Neural cell (in vitro differentiated cells): ENCODE results near the gene PDE3A. TPM values are rescaled to one million over a fixed set of nuclear protein-coding genes. Genes with fewer than 3 reads are reported as not detected.

ENCODE experiments used
- H2AFZ ChIP-seq: fragments of 200-600, 300-800 bp; sonication (generic), shearing (Covaris generic); 2 replicates; pipeline ENCODE4 v1.6.0; 2014; ENCODE audit warnings: low read depth, mild to moderate bottlenecking, antibody characterized with exemption, low read length, moderate library complexity
- H3F3A ChIP-seq: fragments of 200-600 bp; shearing (Covaris generic); 2 replicates; pipeline ENCODE4 v1.6.1; 2016; ENCODE audit warnings: mild to moderate bottlenecking, moderate library complexity, mixed read lengths, antibody characterized with exemption, low read length; ENCODE audit not compliant: insufficient read depth, poor library complexity, severe bottlenecking
- H3K27ac ChIP-seq: fragments of 200-600, 300-800 bp; sonication (generic), shearing (Covaris generic); 2 replicates; pipeline ENCODE4 v1.5.1; 2014; ENCODE audit warnings: mild to moderate bottlenecking, low read length, moderate library complexity
- H3K27me3 ChIP-seq: fragments of 300-800, 200-600 bp; sonication (generic), shearing (Covaris generic); 2 replicates; pipeline ENCODE4 v1.6.0; 2014; ENCODE audit warnings: mild to moderate bottlenecking, low read depth, low read length, moderate library complexity; ENCODE audit not compliant: insufficient read depth
- H3K36me3 ChIP-seq: fragments of 300-800, 200-600 bp; sonication (generic), shearing (Covaris generic); 2 replicates; pipeline ENCODE4 v1.5.1; 2014; ENCODE audit warnings: mild to moderate bottlenecking, antibody characterized with exemption, low read length, moderate library complexity; ENCODE audit not compliant: insufficient read depth
- H3K4me2 ChIP-seq: fragments of 300-800, 200-600 bp; sonication (generic), shearing (Covaris generic); 2 replicates; pipeline ENCODE4 v1.6.0; 2014; ENCODE audit warnings: mild to moderate bottlenecking, low read length
- H3K4me3 ChIP-seq: fragments of 300-800, 200-600 bp; sonication (generic), shearing (Covaris generic); 2 replicates; pipeline ENCODE4 v1.5.1; 2014; ENCODE audit warnings: mild to moderate bottlenecking, low read length, moderate library complexity
- H3K79me2 ChIP-seq: fragments of 200-600 bp; shearing (Covaris generic); replicated peaks from 2 replicates; pipeline ENCODE4 v1.6.0; 2014; ENCODE audit warnings: mild to moderate bottlenecking, low read length, moderate library complexity; ENCODE audit not compliant: insufficient read depth
- H3K9ac ChIP-seq: fragments of 300-800, 200-600 bp; sonication (generic), shearing (Covaris generic); 2 replicates; pipeline ENCODE4 v1.6.1; 2016; ENCODE audit warnings: mild to moderate bottlenecking, low read length, mixed read lengths
- H3K9me2 ChIP-seq: fragments of 200-600 bp; shearing (Covaris generic); 2 replicates; pipeline ENCODE4 v1.6.1; 2016; ENCODE audit warnings: mild to moderate bottlenecking, low read length, mixed read lengths; ENCODE audit not compliant: insufficient read depth
- H3K9me3 ChIP-seq: fragments of 200-600, 300-800 bp; sonication (generic), shearing (Covaris generic); 2 replicates; pipeline ENCODE4 v1.6.1; 2016; ENCODE audit warnings: mild to moderate bottlenecking, mixed run types, low read length, moderate library complexity, mixed read lengths
- H4K20me1 ChIP-seq: fragments of 200-600 bp; shearing (Covaris generic); 2 replicates; pipeline ENCODE4 v1.6.1; 2016; ENCODE audit warnings: mild to moderate bottlenecking, mixed run types; ENCODE audit not compliant: insufficient read depth
- CTCF ChIP-seq: fragments of 450-650 bp; IDR thresholded peaks from 2 replicates; pipeline ENCODE4 v1.5.1; 2014; ENCODE audit warnings: antibody characterized with exemption, mild to moderate bottlenecking, moderate library complexity; ENCODE audit not compliant: poor library complexity, severe bottlenecking
- EP300 ChIP-seq: fragments of 450-650 bp; conservative IDR thresholded peaks from 2 replicates; pipeline ENCODE4 v1.6.1; 2014; ENCODE audit warnings: antibody characterized with exemption, mild to moderate bottlenecking, moderate library complexity; ENCODE audit not compliant: poor library complexity, severe bottlenecking
- EZH2 ChIP-seq: fragments of 200-600, 300-800 bp; shearing (Covaris generic), sonication (generic); IDR thresholded peaks from 2 replicates; pipeline ENCODE4 v1.6.1; 2014; ENCODE audit warnings: antibody characterized with exemption, low read length, borderline replicate concordance, mild to moderate bottlenecking; ENCODE audit not compliant: insufficient read depth, poor library complexity, severe bottlenecking
- MXI1 ChIP-seq: fragments of 450-650 bp; conservative IDR thresholded peaks from 2 replicates; pipeline ENCODE4 v1.6.1; 2014; ENCODE audit warnings: antibody characterized with exemption, mild to moderate bottlenecking; ENCODE audit not compliant: poor library complexity, severe bottlenecking
- POLR2AphosphoS5 ChIP-seq: IDR thresholded peaks from 2 replicates; pipeline ENCODE4 v1.6.1; 2012
- RAD21 ChIP-seq: fragments of 450-650 bp; conservative IDR thresholded peaks from 2 replicates; pipeline ENCODE4 v1.6.1; 2014; ENCODE audit warnings: antibody characterized with exemption, mild to moderate bottlenecking, moderate library complexity
- REST ChIP-seq: IDR thresholded peaks from 2 replicates; pipeline ENCODE4 v1.6.1; 2012; ENCODE audit warnings: borderline replicate concordance
- SMC3 ChIP-seq: fragments of 450-650 bp; conservative IDR thresholded peaks from 2 replicates; pipeline ENCODE4 v1.6.1; 2014; ENCODE audit warnings: antibody characterized with exemption, mild to moderate bottlenecking, moderate library complexity; ENCODE audit not compliant: poor library complexity
- TAF1 ChIP-seq: IDR thresholded peaks from 2 replicates; pipeline ENCODE4 v1.6.1; 2012; ENCODE audit warnings: low read depth
- polyA plus RNA-seq: library from polyadenylated mRNA; depleted of rRNA; stranded (reverse); fragments of >200 nt; gene quantifications from 2 replicates; pipeline ENCODE4 v1.2.3, GENCODE V29; 2014

PDE3A gene
- polyA plus RNA-seq, 1 donor from 2014 or later = 0.94 TPM

GRCh38 chr12:20525064-20525610, 156.8 kb downstream of the PDE3A start:
- Histone ChIP-seq H3K36me3 (no peaks in the 10 kb centered on the region), H3K27ac (no peak overlapping the region), H3K27me3 (no peaks in the 10 kb centered on the region), H3K79me2 (no peaks in the 10 kb centered on the region), H3K9me2 (no peaks in the 10 kb centered on the region), H3K4me3 (no peak overlapping the region), H3K4me2 (no peak overlapping the region), H2AFZ (no peak overlapping the region), H3F3A (no peaks in the 10 kb centered on the region), H4K20me1 (no peaks in the 10 kb centered on the region), H3K9ac (no peak overlapping the region), H3K9me3 (no peaks in the 10 kb centered on the region)
- TF ChIP-seq CTCF (no peak), REST (no peak), SMC3 (no peak), RAD21 (no peak), EP300 (no peak), EZH2 (no peak), POLR2AphosphoS5 (no peak), MXI1 (no peak), TAF1 (no peak)

GRCh38 chr12:20527417-20528163, 159.3 kb downstream of the PDE3A start:
- H3K9me3 ChIP-seq = no peaks in the 10 kb centered on the region
- H3K79me2 ChIP-seq = no peaks in the 10 kb centered on the region
- H3K9me2 ChIP-seq = no peaks in the 10 kb centered on the region
- H3F3A ChIP-seq = no peaks in the 10 kb centered on the region
- no peak overlapping the region for H3K9ac ChIP-seq
- no peak overlapping the region for H3K27ac ChIP-seq
- no peaks in the 10 kb centered on the region for H3K36me3 ChIP-seq
- H4K20me1 ChIP-seq = no peaks in the 10 kb centered on the region
- TF ChIP-seq POLR2AphosphoS5 (no peak), SMC3 (no peak), EP300 (no peak), TAF1 (no peak), CTCF (no peak), MXI1 (no peak), REST (no peak), EZH2 (no peak), RAD21 (no peak)
- no peaks in the 10 kb centered on the region for H3K27me3 ChIP-seq
- H3K4me3 ChIP-seq = no peak overlapping the region
- no peak overlapping the region for H2AFZ ChIP-seq
- no peak overlapping the region for H3K4me2 ChIP-seq
